HG03575 (cell line): ENCODE results near the gene OLFML2A.
"Not testable (repeated sequence)": the region's sequence is repeated elsewhere in the genome, so short reads cannot be mapped to it uniquely, and the experiment has no call there.

Source experiments
- ATAC-seq: cut with Tn5 transposase; IDR thresholded peaks from one replicate; pipeline ENCODE4 v1.9.1; 2021; ENCODE audit not compliant: unreplicated experiment, insufficient number of reproducible peaks, low FRiP score; ENCODE audit errors: extremely low read depth

OLFML2A gene

DNA sequence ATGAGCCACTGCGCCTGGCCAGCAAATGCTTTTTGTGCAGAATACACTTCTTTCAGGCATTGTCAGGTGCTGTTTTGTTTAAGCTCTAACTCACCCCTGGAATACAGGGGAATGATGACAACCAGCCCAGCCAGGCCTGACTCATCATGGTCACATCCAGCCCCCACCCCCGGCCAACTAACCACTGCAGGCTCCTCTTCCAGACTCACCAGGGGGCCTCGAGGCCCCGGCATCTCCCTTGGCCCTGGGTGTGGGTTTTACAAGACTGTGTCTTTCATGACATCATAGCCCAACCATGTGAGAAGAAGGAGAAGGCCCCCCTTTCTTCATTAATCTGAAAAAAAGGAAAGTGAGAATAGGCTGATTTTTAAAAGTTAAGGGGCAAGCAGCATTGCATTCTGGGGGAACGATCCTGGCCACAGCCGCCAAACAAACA lies 35.5 kb downstream of the OLFML2A start:
- ATAC-seq: no peak

DNA sequence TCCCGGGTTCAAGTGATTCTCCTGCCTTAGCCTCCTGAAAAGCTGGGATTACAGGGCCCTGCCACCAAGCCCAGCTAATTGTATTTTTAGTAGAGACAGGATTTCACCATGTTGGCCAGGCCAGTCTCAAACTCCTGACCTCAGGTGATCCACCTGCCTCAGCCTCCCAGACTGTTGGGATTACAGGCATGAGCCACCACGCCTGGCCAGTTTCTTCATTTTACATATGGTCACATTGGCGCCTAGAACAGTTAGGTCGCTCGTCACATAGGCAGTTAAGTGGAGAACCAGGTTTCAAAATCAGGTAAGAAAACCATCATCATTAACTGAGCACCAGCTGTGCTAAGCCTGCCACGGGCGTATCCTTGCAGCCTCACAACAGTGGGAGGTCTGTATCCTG lies 36.1 kb downstream of the OLFML2A start:
- ATAC-seq: no peak

DNA sequence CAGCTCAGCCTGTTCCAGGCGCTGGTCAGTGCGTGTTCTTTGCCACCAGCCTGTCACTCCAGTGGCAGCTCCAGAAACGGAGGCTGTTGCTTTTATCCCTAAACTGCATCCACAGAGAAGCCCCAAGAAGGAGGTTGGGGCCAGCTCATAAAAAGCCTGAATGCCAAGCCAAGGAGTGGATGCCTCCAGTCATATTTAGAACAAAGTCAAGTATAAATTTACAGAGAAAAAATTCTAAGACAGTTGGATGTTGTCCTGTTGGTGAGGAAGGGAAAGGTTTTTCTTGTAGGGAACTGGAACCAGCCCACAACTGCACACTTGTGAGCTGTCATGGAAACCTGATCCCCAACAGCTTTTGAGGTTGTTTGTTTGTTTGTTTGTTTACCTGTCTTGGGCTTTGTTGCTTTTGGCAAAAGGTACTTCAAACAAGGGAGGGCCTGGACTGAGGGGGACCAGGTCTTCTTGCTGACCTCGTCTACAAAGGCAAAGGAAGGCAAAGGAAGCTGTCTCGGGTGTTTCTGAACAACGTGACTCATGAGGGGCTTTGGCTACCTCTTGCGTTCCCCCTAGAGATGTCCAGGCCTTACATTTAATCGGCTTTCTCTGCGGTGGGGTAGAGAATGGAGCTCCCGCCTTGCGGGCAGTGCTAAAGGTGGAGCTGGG lies 36.7 kb downstream of the OLFML2A start:
- ATAC-seq: no peak

DNA sequence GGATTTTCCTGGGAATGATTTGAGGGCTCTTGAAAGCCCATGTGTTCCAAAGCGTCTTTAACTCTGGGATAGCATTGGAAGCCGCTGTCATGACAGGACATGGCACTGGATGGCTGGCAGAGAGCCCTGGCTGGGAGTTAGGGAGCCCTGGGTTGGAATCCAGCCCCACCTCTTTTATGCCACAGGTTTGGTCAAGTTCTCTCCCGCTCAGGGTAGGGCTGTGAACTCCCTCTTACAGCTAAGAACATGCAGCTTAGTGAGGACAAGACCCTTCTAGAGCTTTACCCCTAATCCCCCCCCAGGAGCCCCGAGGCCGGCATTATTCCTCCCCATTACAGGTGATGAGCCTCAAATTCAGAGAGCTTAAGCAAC lies 37.2 kb downstream of the OLFML2A start:
- no peak for ATAC-seq

DNA sequence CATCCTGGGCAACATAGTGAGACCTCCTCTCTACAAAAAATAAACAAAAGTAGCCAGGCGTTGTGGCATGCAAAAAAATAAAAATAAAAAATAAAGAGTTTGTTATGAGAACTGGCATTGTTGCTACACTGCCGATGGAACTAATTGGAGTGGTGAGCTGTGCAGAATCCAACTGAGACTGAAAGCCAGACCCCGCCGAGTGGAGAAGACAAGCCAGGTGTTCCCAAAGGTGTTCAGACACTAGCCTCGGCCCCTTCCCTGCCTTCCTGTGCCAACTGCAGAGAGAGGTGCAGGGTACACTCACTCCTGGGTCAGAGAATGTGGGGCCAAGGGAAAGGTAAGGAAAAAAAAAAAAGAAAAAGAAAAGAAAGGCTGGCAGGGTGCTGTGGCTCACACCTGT lies 38.7 kb downstream of the OLFML2A start:
- ATAC-seq: no peak

DNA sequence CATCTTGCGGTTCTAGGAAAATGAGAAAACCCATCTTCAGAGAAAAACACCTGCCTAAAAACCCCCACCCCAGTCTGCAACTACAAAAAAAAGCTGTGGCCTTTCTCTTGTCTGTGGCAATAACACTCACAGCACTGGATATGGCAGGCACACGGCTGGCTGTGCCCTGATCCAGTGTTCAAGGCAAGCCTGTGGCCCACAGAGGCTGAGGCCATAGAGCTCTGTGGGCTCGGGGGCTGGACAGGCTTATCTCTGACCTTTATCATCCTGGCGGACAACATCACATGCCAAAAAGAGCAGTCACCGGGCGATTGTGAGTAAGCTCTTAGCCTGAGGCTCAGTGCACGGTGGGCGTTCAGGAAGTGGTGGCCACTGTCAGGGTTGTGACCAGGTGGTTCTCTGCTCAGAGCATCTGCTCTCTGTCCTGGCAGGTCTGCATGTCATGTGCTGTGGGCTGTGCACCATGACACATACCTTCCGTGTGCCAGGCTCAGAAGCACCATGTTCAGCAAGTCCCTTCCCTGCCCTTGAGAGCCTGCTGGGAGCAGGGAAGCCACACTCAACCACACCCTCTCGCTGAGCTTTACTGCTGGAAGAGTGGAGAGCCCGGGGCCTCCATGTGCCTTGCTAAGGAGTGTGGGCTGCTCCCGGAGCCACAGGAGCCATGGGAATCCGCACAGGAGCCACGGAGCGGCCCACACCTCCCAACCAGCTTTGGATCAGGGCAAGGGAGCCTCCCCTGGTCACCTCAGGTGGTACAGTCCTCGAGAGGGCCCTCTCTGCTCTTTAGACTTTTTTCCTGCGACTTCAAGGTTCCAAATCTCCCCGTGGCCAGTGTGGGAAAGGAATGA lies 41.7 kb downstream of the OLFML2A start:
- ATAC-seq: no peak

DNA sequence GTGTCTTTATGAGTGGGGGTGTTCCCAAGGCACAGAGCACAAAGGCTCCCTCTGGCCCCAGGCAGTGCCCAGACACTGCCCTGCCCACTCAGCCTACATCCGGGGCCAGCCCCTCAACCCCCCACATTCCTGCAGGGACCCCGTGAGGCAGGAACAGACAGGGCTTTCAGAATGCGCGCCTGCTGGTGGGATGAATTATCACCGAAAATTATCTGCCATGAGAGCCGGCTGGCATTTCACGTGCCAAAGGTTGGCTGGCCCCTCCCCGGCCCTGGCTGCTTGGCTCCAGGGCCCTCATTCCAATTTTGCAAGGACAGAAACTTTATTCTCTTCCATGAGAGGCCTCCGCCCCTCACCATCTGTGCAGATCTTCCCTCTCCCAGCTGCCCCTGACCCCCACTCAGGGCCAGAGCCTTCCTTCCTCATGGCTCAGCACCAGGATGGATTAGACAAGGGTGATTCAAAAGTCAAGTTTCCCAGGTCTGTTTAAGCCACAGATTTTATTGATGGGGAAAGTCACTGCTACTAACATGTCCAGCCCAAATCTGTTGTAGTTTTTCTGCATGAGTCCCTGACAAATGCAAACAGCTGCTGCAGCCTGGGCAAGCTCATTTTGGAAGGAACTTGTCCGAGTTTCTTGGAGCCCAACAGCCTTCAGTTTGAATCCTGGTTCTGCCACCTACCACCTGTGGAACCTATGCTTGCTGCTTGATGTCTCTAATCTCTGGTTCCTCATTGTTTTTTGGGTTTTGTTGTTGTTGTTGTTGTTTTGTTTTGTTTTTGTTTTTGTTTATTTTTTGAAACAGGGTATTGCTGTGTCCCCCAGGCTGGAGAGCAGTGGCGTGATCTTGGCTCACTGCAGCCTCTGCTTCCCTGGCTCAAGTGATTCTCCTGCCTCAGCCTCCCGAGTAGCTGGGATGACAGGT lies 44.0 kb downstream of the OLFML2A start:
- no peak for ATAC-seq

DNA sequence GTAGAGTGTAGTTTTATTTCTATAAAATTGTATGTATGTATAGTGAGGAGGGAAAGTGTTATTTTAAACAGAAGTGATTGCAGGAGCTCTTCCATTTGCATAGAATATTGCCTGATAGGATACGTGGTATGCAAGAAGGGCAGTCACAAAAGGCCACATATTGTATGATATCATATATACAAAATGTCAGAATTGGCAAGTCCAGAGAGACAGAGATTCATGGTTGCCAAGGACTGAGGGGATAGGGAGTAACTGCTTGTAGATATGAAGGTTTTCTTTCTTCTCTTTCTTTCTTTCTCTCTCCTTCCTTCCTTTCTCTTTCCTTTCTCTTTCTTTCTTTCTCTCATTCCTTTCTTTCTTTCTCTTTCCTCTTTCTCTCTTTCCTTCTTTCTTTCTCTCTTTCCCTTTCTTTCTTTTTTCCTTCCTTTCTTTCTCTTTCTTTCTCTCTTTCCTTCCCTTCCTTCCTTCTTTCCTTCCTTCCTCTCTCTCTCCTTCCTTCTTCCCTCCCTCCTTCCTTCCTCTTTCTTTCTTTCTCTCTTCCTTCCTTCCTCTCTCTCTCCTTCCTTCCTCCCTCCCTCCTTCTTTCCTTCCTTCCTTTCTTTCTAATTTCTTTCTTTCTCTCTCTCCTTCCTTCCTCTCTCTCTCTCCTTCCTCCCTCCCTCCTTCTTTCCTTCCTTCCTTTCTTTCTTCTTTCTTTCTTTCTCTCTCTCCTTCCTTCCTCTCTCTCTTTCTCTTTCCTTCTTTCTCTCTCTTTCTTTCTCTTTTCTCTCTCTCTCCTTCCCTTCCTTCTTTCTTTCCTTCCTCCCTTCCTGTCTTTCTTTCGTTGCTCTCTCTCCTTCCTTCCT lies 51.8 kb downstream of the OLFML2A start:
- no peak for ATAC-seq

DNA sequence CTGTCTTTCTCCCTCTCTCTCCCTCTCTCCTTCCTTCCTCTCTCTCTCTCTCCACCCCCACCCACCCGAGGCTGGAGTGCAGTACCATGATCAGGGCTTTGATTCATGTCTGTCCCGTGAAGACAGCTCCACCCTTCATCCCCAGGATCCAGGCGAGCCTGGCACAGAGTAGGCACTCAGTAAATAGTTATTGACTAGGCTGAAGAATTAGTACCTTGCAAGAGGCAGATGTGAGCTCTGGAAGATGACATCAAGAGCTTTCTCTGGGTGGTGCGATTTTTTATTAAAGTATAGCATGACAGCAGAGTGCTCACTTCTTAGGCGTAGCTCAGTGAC lies 52.4 kb downstream of the OLFML2A start:
- no peak for ATAC-seq

DNA sequence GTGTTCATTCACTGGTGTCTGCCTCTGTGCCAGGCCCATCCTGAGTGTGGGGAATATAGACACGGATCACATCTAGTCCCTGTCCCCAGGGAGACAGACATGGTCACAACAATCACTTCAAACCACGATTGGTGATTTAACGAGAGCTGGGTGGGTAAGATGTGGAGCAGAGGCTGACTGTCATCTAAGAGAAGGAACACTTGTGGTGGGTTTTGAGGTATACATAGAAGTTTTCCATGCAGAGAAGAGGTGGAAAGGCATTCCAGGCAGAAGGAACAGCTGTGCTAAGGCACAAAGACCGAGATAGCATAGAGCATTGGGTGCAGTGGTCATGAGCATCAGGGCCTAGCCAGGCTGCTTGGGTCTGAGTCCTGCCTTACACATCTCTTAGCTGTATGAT lies 53.7 kb downstream of the OLFML2A start:
- ATAC-seq: no peak

DNA sequence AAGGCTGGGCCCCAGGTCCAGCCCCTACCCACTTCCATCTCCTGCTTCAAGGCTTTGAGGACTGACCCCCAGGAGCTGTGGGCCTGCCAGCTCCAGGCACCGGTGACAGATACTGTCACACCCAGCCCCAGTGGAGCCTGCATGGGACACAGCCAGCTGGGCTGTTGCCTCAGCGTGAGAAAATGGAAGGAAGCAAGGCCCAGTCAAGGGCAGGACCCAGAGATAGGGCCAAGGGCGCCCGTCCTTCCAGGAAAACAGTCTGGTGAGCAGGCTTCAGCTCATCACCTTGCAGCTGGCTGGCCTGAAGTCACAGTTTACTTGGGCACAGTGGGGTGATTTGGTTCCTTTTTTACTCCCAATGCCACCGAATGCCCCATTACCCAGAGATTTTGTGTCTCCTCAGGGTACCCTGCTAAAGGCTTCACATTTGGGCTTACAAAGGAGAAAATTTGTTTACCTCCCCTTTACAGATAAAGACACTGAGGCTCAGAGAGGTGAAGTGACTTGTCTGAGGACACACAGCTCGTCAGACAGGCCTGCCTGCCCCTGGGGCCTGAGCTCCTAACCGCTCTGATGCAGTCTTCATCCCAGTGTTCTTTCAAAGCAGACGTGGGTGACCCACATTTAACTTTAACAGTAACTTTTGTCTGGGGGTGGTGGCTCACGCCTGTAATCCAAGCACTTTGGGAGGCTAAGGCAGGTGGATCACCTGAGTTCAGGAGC lies 54.9 kb downstream of the OLFML2A start:
- no peak for ATAC-seq

DNA sequence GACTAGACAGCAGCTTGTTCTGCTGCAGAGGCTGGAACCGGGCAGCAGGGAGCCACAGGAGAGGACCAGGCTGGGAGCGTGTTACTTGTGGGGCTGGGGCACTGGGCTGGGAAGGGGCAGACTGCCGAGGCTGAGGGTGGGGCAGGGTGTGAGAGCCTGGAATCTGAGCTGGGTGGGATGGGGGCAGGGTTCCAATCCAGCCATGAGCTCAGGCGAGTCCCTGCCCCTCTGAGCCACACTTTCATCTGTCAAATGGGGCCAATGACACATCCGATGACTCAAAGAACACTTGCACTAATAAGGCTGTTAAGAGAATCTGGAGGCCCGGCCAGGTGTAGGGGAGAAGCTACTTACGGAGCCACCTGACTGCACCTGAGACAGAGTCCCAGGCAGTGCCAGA lies 57.7 kb downstream of the OLFML2A start:
- no peak for ATAC-seq

DNA sequence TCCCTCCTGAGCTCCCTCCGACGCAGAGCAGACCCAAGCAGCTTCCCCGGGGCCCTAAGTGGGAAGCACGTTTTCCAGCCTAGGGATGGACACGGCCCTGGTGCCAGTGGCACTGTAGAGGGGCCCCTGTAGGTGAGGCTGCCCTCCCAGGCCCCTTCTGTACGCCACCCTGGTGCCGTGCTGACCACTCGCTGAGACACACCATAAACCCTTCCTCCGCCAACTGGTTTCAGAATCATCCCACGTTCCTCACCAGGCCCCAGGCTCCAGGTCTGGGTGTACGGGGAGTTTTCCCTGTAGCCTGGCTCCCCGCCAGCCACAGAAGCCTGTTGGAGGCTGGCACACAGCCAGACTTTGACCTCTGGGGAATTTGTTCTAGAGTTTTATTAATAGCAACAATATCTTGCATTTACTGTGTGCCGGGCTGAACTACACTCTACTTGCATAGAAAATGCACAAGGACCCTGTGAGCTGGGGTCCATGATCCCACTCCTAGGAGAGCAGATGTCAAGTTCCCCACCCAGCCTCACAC lies 58.2 kb downstream of the OLFML2A start:
- ATAC-seq: no peak

DNA sequence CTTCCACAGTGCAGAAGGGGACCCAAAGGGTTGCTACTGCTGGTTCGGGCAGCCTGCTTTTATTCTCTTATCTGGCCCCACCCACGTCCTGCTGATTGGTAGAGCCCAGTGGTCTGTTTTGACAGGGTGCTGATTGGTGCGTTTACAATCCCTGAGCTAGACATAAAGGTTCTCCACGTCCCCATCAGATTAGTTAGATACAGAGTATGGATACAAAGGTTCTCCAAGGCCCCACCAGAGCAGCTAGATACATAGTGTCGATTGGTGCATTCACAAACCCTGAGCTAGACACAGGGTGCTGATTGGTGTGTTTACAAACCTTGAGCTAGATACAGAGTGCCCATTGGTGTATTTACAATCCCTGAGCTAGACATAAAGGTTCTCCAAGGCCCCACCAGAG lies 61.2 kb downstream of the OLFML2A start:
- not testable (repeated sequence) for ATAC-seq

DNA sequence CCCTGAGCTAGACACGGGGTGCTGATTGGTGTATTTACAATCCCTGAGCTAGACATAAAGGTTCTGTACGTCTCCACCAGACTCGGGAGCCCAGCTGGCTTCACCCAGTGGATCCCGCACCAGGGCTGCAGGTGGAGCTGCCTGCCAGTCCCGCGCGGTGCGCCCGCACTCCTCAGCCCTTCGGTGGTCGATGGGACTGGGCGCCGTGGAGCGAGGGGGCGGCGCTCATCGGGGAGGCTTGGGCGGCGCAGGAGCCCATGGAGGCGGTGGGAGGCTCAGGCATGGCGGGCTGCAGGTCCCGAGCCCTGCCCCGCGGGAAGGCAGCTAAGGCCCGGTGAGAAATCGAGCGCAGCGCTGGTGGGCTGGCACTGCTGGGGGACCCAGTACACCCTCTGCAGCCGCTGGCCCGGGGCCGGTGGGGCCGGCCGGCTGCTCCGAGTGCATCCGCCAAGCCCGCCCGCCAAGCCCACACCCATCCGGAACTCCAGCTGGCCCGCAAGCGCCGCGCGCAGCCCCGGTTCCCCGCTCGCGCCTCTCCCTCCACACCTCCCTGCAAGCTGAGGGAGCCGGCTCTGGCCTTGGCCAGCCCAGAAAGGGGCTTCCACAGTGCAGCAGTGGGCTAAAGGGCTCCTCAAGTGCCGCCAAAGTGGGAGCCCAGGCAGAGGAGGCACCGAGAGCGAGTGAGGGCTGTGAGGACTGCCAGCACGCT lies 61.8 kb downstream of the OLFML2A start:
- ATAC-seq: not testable (repeated sequence)

DNA sequence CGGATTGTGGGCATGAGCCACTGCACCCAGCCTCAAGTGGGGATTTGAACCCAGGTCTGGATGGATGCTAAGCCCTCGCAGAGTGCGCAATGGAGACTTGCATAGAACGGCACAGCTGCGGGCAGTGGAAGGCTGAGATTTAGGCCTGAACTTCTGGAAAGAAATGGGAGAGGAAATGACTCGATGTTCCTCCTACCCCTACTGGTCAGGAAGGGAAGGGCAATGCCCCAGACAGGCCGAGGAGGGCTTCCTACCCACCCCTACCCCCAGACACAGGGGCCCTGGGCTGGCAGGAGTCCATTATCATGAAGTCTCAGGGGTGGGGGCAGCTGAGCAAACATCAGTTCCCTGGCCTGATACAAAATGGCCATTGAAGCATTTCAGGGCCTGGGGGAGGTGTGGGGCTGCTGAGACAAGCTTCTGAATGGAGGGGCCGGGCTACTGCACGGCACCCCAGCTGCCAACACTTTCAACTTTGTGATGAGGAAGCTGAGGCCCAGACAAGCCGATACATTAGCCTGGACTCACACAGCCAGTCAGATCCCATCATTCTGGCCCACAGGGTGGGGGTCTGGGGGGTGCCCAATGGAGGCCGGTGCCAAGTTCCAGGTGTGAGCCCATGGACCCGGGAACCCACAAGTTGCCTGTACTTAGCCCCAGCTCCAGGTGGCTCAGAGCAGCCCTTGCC lies 62.8 kb downstream of the OLFML2A start:
- ATAC-seq: no peak

DNA sequence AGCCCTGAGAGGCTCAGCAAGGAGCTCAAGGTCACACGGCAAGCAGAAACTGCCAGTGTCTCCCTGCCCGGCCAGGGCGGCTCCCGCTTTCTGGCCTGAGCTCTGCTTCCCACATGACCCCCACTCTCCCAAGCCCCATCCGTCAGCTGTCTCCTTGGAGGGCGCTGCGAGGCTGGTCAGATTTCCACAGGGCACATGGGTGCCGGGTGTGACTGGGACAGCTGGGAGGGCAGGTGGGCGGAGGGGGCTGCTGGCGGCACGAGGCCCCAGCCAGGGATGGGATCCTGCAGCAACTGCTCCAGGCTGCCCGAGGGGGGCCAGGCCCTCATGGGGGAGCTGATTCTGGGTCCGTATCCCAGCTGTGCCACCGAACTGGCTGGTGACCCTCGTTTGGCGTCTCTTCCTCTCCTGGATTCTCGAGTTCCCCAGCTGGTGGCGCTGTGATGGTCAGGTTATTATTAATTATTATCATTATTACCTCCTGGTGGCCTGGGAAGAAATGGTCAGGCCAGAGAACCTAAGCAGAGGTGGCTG lies 63.4 kb downstream of the OLFML2A start:
- no peak for ATAC-seq
